Cerebellar cortex (tissue), 1 donor: ENCODE data around the gene PELI3.
"Not testable (repeated sequence)": the region's sequence is repeated elsewhere in the genome, so short reads cannot be mapped to it uniquely, and the experiment has no call there.

Source experiments
- DNase-seq: peaks from one replicate; pipeline ENCODE4 v3.0.0-alpha.2; 2015; ENCODE audit warnings: low spot score

The PELI3 gene

GRCh38 chr11:66466225-66467033 lies at the start of gene PELI3:
Gene PELI3, plus strand, starts transcription at chr11:66466905. Its CDS starts 1,224 bp downstream, at chr11:66468129.
- DNase-seq, result peak; percentile 93

GRCh38 chr11:66417000-66417399 lies 49.7 kb upstream of the PELI3 start:
- DNase-seq, result no peak

- peak; percentile 95 for DNase-seq
Observed at GRCh38 chr11:66418168-66418985, 48.3 kb upstream of the PELI3 start.

- no peak for DNase-seq
Observed at GRCh38 chr11:66418986-66419308, 47.8 kb upstream of the PELI3 start.

GRCh38 chr11:66419825-66420224 lies 46.9 kb upstream of the PELI3 start:
- DNase-seq, result peak; percentile 33

GRCh38 chr11:66420671-66421476 lies 45.8 kb upstream of the PELI3 start, which contains the start of gene NPAS4:
Gene NPAS4, plus strand, starts transcription at chr11:66421035. Its CDS starts 145 bp downstream, at chr11:66421180.
- peak; percentile 80 for DNase-seq

GRCh38 chr11:66421492-66422205 lies 45.1 kb upstream of the PELI3 start:
- DNase-seq, result peak; percentile 71

- no peak for DNase-seq
Observed at GRCh38 chr11:66426314-66426713, 40.4 kb upstream of the PELI3 start.

- no peak for DNase-seq
Observed at GRCh38 chr11:66428933-66429332, 37.8 kb upstream of the PELI3 start.

- DNase-seq, result peak; percentile 88
Observed at GRCh38 chr11:66429983-66430602, 36.6 kb upstream of the PELI3 start.

GRCh38 chr11:66431287-66431686 lies 35.4 kb upstream of the PELI3 start:
- not testable (repeated sequence) for DNase-seq

- DNase-seq, result peak; percentile 29
Observed at GRCh38 chr11:66431871-66432329, 34.8 kb upstream of the PELI3 start.

GRCh38 chr11:66432597-66432996 lies 34.1 kb upstream of the PELI3 start:
- no peak for DNase-seq

- DNase-seq, result no peak
Observed at GRCh38 chr11:66437979-66438503, 28.7 kb upstream of the PELI3 start.

- DNase-seq, result peak; percentile 98
Observed at GRCh38 chr11:66438504-66439466, 27.9 kb upstream of the PELI3 start, which contains the start of gene MRPL11. Gene MRPL11, minus strand, starts transcription at chr11:66438848. Its CDS starts 94 bp downstream, at chr11:66438754.

GRCh38 chr11:66440101-66440939 lies 26.4 kb upstream of the PELI3 start:
- not testable (repeated sequence) for DNase-seq

GRCh38 chr11:66440940-66441282 lies 25.8 kb upstream of the PELI3 start:
- not testable (repeated sequence) for DNase-seq

GRCh38 chr11:66443602-66444001 lies 23.1 kb upstream of the PELI3 start:
- no peak for DNase-seq

- DNase-seq, result no peak
Observed at GRCh38 chr11:66447012-66447411, 19.7 kb upstream of the PELI3 start.
